ENCODE data around the gene PSAPL1.
A peak's percentile ranks its signal among the peaks of the same experiment; 100 is the strongest.

PSAPL1 gene

DNA sequence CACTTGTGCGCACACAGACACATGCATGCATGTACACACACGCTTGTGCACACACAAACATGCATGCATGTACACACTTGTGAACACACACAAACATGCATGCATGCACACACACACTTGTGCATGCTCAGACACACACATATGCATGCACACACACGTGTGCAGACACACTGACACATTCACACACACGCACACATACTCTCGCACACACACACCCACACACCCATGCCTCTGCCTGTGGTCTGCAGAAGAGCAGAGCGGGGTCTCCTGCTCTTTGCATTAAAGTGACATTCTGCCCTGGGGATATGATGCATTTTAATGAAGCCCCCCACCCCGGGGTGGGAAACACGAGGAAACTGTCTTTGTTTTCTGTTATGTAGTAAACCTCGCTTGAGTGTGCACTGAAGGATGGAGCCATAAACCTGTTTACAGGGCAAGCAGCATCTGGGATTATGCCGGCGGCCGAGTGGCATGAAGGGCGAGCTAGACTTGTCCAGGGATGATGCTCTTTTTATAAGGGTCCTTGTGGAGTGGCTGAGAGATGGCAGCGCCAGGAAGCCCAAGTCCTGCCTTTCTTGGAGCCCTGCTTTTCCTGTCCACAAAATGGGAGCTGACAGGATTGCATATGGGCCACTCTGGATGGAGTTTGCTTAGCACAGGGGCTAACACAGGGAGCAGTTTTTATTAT is 17.8 kb downstream of the PSAPL1 start:
- no peak for DNase-seq

DNA sequence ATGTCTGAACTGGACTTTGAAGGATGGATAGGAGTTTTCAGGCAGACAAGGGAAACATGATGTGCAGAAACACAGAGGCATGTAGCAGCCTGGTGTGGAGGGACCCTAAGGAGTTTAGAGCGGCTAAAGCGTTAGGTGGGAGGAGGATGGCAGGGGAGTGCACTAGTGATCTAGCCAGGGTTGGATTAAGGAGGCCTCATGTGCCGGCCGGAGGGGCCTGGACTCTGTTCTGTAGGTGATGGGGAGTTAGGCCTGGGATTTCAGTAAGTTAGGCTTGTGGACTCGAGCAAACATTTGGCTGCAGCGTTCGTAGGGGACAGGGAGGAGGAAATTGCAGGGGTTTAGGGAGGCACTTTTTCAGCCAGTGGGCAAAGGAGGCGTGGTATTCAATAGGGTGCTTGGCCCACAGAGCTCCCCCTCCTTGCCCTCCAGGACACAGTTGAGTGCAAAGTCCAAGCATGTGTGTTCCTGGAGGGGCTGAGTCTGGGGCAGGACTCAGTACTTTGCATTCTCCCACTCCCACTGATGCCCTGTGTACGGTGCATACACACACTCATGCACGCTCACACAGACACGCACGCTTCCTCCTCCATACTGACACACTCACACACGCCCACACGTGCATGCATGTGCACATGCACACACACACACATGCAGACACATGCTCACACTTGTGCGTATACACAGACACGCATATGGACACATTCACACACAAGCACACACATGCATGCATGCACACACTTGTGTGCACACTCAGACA is 18.6 kb downstream of the PSAPL1 start:
- DNase-seq: no peak

DNA sequence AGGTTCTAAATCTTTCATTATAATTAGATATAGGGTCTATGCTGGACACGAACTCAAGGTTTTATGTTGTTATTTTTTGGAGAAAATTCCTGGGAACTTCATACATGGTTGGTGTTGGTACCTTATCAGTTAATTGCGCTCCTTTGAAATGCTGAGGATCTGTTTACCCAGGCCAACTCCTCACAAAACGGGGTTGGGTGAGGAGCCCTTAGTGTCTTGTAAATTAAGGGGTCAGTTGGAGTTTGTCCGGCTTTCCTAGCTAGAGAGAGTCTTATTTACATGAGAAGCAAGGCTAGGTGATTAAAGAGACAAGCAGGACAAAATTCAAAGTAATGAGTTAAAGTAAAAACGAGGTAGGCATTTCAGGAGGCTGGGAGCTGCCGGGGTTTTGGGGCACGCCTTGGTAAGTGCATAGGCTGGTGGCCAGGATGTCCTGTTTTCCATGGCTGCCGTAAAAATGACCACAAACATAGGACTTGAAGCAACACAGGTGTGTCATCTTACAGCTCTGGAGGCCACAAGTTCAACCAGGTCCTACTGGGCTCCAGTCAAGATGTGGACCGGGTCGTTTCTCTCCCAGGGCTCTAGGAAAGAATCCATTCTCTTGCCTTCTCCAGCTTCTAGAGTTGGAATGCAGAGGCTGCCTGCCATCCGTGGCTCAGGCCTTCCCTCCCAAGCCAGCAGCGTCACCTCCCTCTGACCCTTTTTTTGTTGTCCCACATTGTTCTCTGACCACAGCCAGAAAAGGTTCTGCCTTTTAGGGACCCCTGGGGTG is 19.8 kb downstream of the PSAPL1 start:
- DNase-seq: no peak

DNA sequence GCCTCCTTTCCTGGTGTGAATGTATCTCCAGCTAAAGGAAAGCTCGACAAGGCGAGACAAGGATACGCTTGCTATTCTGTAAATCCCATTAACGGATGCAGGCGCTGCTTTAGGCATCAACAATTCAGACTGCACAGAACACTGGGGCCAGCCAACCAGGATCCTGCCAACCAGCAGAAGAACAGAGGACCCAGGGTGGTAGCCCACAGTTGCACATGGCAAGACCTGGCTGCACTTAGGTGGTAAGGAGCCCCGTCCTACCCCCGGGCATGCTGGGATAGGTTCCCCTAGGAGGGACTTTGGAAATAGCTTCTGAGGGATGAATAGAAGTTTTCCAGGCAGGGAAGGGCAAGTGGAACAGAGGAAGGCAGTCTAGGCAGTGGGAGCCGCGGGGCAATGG is 20.7 kb downstream of the PSAPL1 start:
- DNase-seq: no peak

DNA sequence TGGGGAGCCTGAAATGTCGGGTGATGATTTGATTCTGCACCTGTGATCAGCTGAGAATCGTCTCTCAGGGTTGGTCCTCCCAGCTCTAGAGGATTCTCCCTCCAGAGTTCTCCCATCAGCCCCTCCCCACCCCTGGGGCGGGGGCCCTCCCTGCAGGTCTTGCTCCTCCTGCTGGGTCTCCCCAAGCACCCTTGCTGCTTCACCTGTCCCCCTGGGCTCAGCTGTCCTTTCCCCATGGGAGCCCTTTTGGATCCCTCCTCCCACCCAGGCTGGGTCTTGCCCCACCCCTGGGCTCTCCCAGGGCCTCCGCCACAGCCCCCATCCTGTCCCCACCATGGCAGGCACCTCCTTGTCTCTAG is 22.2 kb downstream of the PSAPL1 start:
- DNase-seq: no peak

DNA sequence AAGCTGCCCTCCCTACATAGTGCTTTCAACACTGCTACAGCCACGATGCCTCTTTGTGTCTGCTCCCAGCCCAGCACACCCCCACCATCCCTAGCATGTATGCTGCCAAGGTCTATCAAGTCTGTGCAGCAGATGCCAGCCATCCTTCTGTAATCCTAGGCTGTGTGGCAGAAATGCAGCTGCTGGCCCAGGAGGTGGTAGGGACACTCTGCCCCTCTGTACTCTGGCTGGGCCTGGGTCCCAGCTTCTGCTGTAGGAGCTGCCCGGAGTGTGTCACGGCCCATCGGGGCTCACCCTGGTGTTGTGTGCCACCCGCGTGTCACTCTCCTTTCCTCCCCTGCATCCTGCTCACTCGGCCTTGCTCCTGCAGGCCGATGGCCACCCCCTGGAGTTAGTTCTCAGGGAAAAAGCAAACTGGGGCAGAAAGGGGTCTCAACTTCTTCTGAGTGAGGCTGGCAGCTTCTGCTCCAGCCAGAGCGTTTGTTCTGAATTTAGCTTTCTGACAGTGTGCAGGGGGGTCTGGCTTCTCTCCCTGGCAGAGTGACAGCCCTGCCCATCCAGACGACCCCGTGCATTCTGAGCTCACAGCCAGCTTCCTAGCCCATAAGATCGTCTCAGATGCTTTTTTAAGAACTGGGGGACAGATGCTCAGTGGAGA is 22.7 kb downstream of the PSAPL1 start:
- no peak for DNase-seq

DNA sequence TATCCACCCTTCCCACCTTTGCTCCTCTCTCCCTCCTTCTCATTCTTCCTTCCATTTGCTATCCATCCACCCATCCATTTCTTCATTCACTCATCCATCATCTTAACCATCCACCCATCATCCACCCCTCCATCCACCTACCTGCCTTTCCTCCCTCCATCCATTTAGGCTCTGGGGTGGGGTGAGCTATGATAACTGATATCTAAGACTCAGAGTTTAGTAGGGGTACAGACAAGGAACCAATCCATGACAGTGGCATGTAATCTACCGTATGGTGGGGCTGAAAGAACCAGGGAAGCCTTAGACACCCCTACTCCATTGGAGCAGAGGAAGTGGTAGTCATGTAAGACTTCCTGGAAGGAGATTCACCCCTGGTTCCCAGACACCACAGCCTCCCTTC is 23.2 kb downstream of the PSAPL1 start:
- DNase-seq: no peak

DNA sequence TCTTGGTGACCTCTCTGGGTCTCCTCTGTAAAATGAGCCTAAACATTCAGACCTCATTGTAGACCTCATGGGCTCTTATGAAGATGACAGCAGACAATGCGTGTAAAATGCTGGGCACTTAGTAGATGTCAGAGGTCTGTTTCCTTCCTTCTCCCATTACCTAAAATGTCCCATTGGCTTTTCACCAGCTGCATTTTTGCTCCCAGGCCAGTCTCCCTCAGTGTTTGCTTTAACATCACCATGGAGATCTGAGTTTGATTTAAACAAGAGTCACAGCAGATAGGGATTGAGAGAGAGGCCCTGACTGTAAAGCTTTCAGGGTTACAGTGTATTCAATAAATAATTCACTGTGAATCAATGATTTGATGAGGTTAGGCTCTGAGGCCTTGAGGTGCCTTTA is 24.3 kb downstream of the PSAPL1 start:
- no peak for DNase-seq

DNA sequence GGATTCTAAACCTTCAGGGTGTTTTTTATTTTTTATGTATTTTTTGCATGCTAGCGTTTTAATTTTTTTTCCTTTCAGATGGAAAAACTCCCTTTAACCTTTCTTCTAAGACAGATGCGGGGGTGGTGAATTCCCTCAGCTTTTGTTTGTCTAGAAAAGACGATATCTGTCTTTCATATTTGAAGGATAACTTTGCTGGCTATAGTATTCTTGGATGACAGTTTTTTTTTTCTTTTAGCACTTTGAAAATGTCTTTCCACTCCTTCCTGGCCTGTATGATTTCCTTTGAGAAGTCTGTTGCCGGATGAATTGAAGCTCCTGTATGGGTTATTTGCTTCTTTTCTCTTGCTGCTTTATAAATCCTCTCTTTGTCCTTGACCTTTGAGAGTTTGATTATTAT is 26.6 kb downstream of the PSAPL1 start:
- DNase-seq: no peak

DNA sequence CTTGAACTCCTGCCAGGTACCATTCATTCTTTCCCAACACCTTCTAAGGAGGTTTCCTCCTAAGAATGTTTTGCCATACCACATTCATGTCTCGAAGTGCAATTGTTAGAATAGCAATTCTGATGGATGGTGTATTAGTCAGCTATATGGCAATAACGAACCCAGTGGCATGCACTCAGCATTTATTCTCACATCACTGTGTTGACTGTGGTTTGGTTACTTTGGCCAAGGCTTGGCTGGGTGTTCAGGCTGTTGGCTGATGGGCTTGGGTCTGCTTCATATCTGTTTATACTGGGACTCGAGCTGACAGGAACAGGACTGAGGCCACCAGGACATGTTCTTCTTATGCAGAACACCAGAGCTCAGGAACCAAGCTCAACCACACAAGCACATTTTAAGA is 31.7 kb downstream of the PSAPL1 start:
- DNase-seq: no peak

DNA sequence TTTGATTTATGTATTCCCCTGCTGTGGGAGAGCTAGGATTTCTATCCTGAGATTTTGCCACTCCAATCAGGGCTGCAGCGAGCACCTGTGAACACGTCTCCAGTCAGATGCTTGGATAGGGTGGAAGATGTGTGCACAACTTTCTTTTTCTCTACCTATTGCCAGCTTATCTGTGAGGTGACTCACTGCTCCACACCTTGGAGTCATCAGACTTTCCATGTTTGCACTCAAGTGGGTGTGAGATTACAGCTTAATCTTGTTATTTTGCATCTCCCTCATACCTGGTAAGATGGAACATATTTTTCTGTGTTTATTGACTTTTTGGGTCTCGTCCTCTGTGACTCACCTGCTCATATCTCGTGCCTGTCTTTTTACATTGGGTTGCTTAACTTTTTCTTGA is 32.2 kb downstream of the PSAPL1 start:
- DNase-seq: no peak

DNA sequence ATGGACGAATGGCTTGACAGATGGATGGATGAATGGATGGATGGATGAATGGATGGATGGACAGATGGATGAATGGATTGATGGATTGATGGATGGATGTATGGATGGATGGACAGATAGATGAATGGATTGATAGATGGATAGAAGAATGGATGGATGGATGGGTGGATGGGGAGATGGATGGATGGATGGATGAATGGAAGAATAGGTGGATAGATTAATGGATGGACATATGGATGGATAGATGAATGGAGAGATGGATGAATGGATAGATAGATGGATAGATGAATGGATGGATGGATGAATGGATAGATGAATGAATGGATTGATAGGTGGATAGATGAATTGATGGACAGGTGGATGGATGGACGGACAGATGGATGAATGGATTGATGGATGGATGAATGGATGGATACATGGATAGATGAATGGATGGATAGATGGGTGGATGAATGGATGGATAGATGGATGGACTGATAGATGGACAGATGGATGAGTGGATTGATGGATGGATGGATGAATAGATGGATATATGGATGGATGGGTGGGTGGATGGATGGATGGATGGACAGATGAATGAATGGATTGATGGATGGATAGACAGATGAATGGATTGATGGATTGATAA is 33.9 kb downstream of the PSAPL1 start:
- DNase-seq: no peak

DNA sequence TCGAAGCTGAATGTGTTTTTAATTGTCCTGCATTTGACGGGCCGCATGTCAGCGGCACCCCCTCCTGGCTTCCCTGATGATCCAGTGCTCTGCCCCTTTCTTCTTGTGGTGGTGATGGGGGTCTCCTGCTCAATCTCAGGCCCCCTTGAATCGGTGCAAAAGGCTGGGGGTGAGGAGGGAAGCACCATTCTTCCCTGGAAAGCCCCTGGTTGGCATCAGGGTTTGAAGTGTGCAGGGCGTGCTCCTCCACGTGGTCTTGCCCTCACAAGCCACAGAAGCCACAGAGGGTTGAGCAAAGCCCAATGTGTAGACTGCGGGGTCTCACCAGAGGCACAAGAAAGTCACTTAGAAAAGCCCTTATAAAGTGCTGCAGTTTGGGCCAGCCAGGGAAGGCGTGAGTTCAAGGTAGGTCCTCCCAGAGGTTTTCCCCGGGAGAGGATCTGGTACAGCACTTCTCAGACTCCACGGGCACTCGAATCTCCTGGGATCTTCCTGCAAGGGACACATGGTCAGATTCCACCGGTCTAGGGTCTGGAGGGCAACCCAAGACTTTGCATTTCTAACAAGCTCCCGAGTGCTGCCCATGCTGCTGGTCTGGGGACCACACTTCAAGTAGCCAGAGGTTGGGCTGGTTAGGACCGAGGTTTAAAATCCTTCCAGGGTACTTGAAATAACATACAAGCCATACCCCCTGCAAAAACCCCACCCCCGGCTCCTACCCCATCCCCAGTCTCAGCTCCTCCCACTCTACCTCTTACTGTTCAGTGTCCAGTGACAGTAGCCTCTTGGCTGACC is 35.1 kb downstream of the PSAPL1 start:
- no peak for DNase-seq

DNA sequence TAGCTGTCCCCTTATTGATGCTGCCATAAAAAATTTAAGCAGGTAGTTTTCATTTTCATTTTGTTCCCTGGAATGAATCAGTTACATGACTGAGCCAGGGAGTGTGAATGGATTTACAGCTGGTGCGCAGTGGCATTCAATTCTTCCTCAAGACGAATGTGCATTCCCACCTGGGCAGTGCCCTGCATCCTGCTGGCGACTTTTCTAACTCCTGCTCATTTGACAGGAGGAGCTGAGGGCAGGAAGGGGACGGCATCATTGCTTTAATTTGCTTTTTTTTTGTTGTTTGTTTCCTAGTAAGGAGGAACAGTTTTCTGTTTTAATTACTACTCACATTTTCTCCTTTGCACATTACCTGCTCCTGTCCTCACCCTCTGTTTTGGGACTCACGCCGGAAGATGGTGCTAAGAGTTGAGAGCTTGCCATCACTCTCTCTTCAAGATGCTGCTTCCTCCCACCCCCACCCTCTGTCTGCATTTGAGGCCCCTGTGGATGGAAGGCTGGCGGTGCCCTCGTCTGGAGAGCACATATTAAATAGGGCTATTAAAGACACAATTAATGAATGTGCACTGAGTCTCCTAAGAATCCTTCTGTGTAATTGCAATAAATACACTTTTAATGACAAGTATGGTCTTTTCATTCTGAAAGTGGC is 35.8 kb downstream of the PSAPL1 start:
- DNase-seq: no peak

DNA sequence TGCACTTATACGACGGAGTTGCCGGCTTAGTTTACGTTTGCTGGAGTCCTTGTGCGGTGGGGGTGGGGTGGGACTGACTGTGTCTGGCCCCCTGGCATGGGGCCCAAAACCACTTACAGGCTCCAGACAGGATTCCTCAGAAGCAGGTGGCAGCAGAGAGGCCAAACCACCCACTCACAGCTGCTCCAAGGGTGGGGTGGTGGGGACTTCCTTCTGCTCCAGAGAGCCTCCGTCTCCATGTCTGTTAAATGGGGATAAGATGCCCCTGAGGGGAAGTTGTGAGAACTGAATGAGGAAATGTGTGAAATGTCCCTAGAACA is 36.7 kb downstream of the PSAPL1 start:
- peak; percentile 25 for DNase-seq

DNA sequence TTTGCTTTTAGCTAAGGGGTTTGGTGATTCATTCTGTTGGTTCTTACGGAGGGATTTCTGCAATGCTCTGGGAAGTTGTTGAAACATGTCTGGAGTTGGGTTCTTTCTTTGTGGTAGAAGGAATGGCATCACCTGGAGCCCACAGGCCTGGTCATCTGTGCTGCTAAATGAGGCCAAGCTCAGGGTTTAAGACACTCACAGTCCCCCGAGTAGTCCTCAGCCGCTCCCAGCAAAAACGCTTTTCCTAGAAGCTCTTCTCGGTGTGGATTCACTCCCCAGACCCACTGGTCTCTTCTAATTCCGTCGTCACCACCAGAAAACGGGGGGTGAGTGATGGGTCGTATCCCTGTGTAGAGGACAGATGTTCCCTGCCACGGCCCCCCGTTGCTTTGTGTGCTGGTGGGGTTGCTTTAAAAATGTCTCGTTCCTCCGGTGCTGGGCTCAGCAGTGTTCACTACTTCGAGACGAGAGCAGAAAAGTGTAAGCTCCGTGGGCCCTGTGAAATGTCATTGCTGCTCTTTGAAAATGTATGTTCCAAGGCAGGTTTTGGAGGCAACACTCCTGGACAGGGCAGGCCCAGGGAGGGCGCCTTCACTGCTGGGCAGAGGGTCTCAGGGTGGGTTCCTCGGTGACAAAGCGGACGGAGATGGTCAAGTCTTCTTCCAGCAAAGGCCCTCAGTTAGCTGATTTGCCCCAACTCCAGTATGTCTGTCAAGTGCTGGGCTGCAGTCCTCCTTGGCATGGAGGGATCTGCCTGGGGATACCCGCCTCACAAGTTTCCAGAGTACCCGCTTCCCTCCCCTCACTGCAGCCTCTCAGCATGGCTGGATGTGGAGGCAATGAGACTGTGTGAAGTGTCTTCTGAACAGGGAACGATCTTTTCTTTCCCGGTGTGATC is 37.3 kb downstream of the PSAPL1 start:
- no peak for DNase-seq

DNA sequence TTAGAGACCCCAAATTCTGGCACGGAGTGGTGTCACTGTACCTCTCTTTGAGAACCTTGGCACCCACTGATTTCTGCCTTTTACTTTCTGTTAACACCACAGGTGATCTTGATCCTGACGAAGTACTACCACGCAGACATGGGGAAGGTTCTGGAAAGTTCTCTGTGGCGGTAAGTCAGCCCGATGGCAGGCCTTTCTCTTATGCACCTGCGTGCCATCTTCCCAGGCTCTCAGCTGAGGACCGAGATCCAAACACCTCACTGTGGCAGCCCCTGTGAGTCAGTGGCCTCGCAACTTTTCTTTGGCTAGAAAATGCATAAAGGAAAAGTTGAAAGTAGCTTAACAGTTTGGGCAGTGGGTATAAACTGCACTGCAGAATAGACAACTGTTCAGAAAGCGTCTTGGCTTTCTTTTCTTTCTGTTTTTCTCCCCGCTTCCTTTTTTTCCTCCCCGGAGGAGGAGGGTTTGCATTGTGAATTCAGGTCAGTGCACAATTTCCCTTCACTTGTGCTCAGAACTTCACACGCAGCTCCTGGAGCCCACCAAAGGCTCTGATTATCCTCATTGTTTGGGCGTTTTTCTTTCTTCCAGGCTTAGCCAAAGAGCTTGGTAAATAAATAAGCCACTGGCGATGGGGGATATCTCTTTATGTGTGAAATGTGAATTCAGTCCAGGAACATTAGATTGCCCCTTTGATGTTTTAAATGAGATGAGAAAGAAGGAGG is 38.4 kb downstream of the PSAPL1 start:
- DNase-seq: no peak

DNA sequence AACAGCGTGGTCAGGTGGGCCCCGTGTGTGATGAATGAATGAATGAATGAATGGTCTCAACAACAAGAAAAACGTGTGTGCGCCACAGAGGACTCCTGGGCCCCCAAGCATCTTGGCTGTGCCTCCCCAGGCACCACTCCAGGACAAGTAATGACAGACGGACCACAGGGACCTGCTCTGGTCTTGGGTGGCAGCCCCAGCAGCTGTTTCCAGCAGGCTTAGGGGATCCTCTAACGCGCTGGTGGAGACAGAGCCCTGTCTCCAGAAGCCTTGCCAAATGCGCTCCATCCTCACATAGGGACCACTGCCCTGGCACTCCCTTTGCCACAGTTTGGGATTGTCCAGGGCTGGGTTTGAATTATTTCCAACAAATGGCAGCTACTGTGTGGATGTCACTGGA is 39.1 kb downstream of the PSAPL1 start:
- no peak for DNase-seq

DNA sequence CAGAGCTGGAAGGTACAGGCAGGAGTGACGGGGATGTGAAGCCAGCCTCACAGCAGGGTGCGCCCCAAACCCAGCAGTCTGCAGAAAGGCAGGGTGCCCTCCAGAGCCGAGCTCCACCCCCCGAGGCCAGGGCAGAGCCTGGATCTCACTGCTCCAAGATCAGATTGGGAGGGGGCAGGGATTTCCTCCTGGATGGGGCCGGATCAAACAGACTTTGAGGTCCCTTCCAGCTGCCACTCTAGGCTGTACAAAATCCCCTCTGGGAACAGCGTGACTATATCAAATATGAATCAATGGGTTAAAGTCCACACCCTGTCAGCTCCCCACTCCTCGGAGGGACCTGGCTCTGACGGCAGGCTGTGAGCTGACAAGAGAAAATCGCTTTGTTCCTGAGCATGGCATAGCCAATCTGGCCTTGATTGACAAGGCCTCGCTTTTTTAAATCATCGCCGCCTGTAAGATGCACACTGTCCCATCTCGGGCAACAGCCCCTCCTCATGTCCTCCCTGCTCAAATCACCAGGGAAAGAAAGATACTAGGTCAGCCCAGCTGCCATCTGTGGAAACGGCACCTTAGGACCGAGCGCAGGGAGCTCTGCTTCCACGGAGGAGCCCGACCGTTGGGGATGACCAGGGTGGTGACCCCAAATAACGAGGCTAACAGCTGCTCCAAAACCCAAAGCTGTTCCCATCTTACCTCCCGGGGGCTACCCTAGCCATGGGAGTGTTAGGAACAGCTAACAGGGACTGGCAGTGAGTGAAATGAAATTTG is 39.9 kb downstream of the PSAPL1 start:
- no peak for DNase-seq

Data from EL (cell line).